Iris pigment epithelial cell (primary cell): ENCODE data around the gene ZFYVE26.

ENCODE experiments used
- DNase-seq: peaks from one replicate; pipeline ENCODE4 v3.0.0-alpha.2; 2011; ENCODE audit warnings: low read depth

ZFYVE26 gene

DNA sequence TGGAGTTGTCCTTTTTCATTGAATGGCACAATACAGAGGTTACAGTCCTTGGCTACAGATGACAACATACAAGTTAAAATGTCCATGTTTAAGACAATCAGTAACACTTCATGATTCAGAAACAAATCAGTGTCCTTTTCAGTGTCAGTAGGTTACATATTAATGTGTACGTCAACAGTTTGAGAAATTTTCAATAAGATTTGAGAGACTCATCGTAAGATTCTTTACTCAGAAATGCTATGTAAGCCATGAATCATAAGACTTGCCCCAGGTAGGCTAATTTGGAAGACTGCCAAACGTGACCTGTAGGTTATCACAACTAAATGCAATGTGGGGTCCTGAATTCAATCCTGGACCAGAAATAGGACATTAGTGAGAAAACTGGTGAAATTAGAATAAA is 111.2 kb downstream of the ZFYVE26 start:
- no peak for DNase-seq

DNA sequence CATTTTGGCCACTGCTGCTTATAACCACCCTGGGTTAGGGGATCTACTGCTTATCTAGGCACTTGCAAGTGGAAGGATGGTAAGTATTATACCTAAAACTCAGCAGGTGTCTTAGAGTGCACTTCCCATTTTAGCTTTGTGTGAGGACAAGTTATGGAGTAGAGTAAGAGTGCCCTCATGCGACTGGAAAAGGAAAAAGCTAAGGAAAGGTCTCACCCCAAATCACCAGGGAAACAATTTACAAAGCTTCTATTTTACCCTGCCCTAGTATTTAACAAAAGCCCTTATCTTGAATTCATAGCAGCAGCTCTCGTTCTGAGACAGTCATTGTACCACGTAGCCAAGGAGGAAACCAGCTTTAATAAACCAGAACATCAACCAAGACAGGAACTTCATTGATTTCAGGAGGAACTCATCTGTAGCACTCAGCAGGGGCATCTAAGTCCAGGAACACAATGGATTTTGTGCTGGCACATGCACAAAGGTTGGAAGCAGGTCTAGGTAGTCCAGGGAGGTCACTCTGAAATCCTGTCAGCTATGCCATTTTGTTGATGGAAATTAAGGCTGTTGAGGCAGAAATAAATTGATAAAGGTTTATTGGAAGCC is 111.8 kb downstream of the ZFYVE26 start:
- DNase-seq = peak; percentile 58

DNA sequence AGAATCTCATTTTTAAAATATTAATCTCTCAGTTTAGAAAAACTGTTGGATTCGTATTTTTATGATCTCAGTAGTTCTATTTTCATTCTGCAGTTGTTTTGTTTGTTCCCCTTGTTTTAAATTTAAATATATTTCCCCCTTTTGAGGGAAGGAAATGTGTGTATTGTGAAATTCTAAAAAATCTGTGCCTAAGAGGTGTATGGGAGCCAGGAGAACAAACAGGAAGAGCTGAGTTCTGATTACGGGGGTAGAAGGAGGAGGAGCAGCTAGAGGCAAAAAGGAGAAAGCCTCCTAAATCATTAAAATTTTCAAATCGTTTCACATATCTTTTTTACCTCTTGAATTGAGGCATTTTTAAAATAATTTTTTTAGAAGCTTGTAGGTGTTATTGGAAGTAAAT is 112.4 kb downstream of the ZFYVE26 start:
- no peak for DNase-seq

DNA sequence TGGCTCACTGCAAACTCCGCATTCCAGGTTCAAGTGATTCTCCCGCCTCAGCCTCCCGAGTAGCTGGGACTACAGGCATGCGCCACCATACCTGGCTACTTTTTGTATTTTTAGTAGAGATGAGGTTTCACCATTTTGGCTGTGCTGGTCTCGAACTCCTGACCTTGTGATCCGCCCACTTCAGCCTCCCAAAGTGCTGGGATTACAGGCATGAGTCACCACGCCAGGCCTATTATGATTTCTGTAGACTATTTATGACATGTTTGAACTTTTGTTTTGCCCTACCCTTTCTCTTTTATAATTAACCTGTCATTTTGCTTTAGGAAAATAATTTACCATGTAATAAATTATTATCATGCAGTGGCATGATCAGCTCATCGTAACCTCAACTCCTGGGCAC is 114.9 kb downstream of the ZFYVE26 start, which contains the start of gene RDH12:
Gene RDH12 (plus strand): TSS at position 395 of the 400 bp plus-strand sequence. CDS start 20,757 bp downstream, outside the sequence.
- peak; percentile 21 for DNase-seq

DNA sequence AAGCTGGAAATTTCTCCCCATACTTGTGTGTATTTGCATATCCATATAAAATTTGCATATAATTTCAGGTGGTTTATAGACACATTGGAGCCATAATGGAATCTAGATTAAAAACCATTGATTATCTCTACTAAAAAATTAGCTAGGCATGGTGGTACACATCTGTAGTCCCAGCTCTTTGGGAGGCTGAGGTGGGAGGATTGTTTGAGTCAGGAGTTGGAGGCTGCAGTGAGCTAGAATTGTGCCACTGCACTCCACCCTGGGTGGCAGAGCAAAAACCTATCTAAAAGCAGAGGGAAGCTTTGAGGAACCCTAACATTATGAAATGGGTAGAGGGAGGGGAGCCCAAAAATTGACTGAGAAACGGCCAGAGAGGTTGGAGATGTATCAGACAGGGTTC is 118.2 kb downstream of the ZFYVE26 start:
- no peak for DNase-seq

DNA sequence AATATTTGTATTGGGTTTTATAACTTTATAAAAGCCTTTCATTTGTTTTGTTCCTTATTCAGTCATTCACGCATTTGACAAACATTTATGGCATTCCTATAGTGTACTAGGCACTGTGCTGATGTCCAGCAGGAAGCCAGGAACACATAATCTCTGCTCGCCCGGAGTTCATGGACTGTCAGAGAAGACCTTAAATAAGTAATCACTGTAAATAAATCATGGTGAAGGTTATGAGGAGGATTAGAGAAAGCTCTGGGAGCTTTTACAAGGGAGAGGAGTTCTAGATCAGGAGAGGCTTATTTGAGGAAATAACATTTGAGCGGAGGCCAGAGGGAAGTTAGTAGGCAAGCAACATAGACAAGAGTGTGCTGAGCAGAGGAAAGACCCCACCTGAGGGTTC is 119.4 kb downstream of the ZFYVE26 start:
- no peak for DNase-seq
